ENCODE measurements around the gene BAHD1.

BAHD1 gene

GRCh38 chr15:40495516-40495915 lies 54.8 kb downstream of the BAHD1 start:
- no peaks in the 10 kb centered on the region for H3K27me3 ChIP-seq (replicated peaks; ENCODE audit: control insufficient read depth, insufficient read depth, low read length)
- H3K36me3 ChIP-seq (ENCODE audit: control insufficient read depth, insufficient read depth, low read length) = no peaks in the 10 kb centered on the region
- H3K4me3 ChIP-seq (replicated peaks; ENCODE audit: low read depth, low read length) = no peak overlapping the region
- no peak for TF ChIP-seq CTCF (IDR thresholded peaks at IDR 0.05; ENCODE audit: insufficient read depth, low read length, poor library complexity, severe bottlenecking)
- no peak for DNase-seq (ENCODE audit: extremely low read depth, insufficient read length)

GRCh38 chr15:40498418-40498817 lies 57.7 kb downstream of the BAHD1 start:
- Histone ChIP-seq H3K4me3 (replicated peaks; ENCODE audit: low read depth, low read length) (no peak overlapping the region), H3K36me3 (ENCODE audit: control insufficient read depth, insufficient read depth, low read length) (no peaks in the 10 kb centered on the region), H3K27me3 (replicated peaks; ENCODE audit: control insufficient read depth, insufficient read depth, low read length) (no peaks in the 10 kb centered on the region)
- TF ChIP-seq CTCF (IDR thresholded peaks at IDR 0.05; ENCODE audit: insufficient read depth, low read length, poor library complexity, severe bottlenecking) = no peak
- DNase-seq (ENCODE audit: extremely low read depth, insufficient read length) = no peak

GRCh38 chr15:40498891-40499290 lies 58.1 kb downstream of the BAHD1 start:
- H3K27me3 ChIP-seq (replicated peaks; ENCODE audit: control insufficient read depth, insufficient read depth, low read length) = no peaks in the 10 kb centered on the region
- DNase-seq (ENCODE audit: extremely low read depth, insufficient read length) = no peak
- TF ChIP-seq CTCF (IDR thresholded peaks at IDR 0.05; ENCODE audit: insufficient read depth, low read length, poor library complexity, severe bottlenecking) = no peak
- H3K4me3 ChIP-seq (replicated peaks; ENCODE audit: low read depth, low read length) = no peak overlapping the region
- H3K36me3 ChIP-seq (ENCODE audit: control insufficient read depth, insufficient read depth, low read length) = no peaks in the 10 kb centered on the region

- H3K4me3 ChIP-seq (replicated peaks; ENCODE audit: low read depth, low read length) = no peak overlapping the region
- no peaks in the 10 kb centered on the region for H3K27me3 ChIP-seq (replicated peaks; ENCODE audit: control insufficient read depth, insufficient read depth, low read length)
- TF ChIP-seq CTCF (IDR thresholded peaks at IDR 0.05; ENCODE audit: insufficient read depth, low read length, poor library complexity, severe bottlenecking) = no peak
- DNase-seq (ENCODE audit: extremely low read depth, insufficient read length) = no peak
- H3K36me3 ChIP-seq (ENCODE audit: control insufficient read depth, insufficient read depth, low read length) = no peaks in the 10 kb centered on the region
Measured at GRCh38 chr15:40499931-40500330, 59.2 kb downstream of the BAHD1 start.

GRCh38 chr15:40500568-40501330 lies 60.0 kb downstream of the BAHD1 start:
- H3K27me3 ChIP-seq (replicated peaks; ENCODE audit: control insufficient read depth, insufficient read depth, low read length) = no peaks in the 10 kb centered on the region
- no peak for TF ChIP-seq CTCF (IDR thresholded peaks at IDR 0.05; ENCODE audit: insufficient read depth, low read length, poor library complexity, severe bottlenecking)

GRCh38 chr15:40501487-40501886 lies 60.7 kb downstream of the BAHD1 start:
- H3K4me3 ChIP-seq (replicated peaks; ENCODE audit: low read depth, low read length) = no peak overlapping the region
- H3K36me3 ChIP-seq (ENCODE audit: control insufficient read depth, insufficient read depth, low read length) = no peaks in the 10 kb centered on the region
- DNase-seq (ENCODE audit: extremely low read depth, insufficient read length) = no peak
- H3K27me3 ChIP-seq (replicated peaks; ENCODE audit: control insufficient read depth, insufficient read depth, low read length) = no peaks in the 10 kb centered on the region
- no peak for TF ChIP-seq CTCF (IDR thresholded peaks at IDR 0.05; ENCODE audit: insufficient read depth, low read length, poor library complexity, severe bottlenecking)

More at GRCh38 chr15:40500568-40501330, 60.0 kb downstream of the BAHD1 start:
- H3K4me3 ChIP-seq (replicated peaks; ENCODE audit: low read depth, low read length) = no peak overlapping the region
- DNase-seq (ENCODE audit: extremely low read depth, insufficient read length) = no peak
- no peaks in the 10 kb centered on the region for H3K36me3 ChIP-seq (ENCODE audit: control insufficient read depth, insufficient read depth, low read length)

Data from GM06990 (cell line).